HCT116 (cell line): ENCODE data around the gene CNOT10. TPM values are rescaled to one million over a fixed set of nuclear protein-coding genes. Genes with fewer than 3 reads are reported as not detected.

Experiments
- ATAC-seq: fragments of 200-7000 bp; cut with Tn5 transposase; 2 replicates; pipeline ENCODE4 v1.9.1; 2020; ENCODE audit warnings: mild to moderate bottlenecking, moderate library complexity
- BruUV-seq: library from RNA; stranded (reverse); fragments of 400-500 nt; replicated peaks from 2 replicates; lab custom pipeline; 2021; lab: Mats Ljungman, UMichigan
- CTCF ChIA-PET: fragments of 300-600 bp; sonication (Branson Sonifier 250); formaldehyde crosslinking; loops from one replicate; lab custom pipeline; 2021; ENCODE audit warnings: antibody characterized with exemption; lab: Charles Lee
- POLR2A ChIA-PET: fragments of 300-600, 350-600 bp; sonication (Branson Sonifier 250); formaldehyde crosslinking; loops from one replicate; lab custom pipeline; 2021; ENCODE audit warnings: antibody characterized with exemption; lab: Charles Lee
- RAD21 ChIA-PET, 2 experiments: fragments of 300-600 bp; sonication (Branson Sonifier 250); formaldehyde crosslinking; loops; one replicate each; lab custom pipeline; 2023; ENCODE audit warnings: low total read pairs in 2 of 2; ENCODE audit not compliant: uncharacterized antibody in 2 of 2, unreplicated experiment in 2 of 2, low non-redundant PET in 1 of 2; lab: Charles Lee
- DNase-seq: peaks from one replicate; pipeline ENCODE4 v3.0.0-alpha.2; 2010; ENCODE audit warnings: low read depth, low spot score
- H2AFZ ChIP-seq: fragments of 200-600 bp; shearing (Covaris generic), sonication (generic); 2 replicates; pipeline ENCODE4 v1.6.1; 2017; ENCODE audit warnings: low read depth, mixed run types, mixed read lengths, antibody characterized with exemption, low read length; ENCODE audit not compliant: poor library complexity, severe bottlenecking
- H3K27ac ChIP-seq: 2 replicates; pipeline ENCODE4 v1.5.1; 2012; ENCODE audit warnings: low read depth, low read length
- H3K27me3 ChIP-seq: fragments of 200-600 bp; sonication (generic); 2 replicates; pipeline ENCODE4 v1.6.1; 2016; ENCODE audit warnings: mixed run types, low read length, mixed read lengths; ENCODE audit not compliant: insufficient read depth
- H3K36me3 ChIP-seq, 2 experiments: fragments of 200-500 bp in 1 of 2; fragments of 200-600 bp in 1 of 2; sonication (Bioruptor generic) in 1 of 2; sonication (generic) in 1 of 2; 2 replicates each; pipeline versions ENCODE4 v1.5.1 to v1.6.1; 2014 to 2016; ENCODE audit warnings: low read length in 2 of 2, inconsistent platforms in 1 of 2, mixed read lengths in 1 of 2, mixed run types in 1 of 2; ENCODE audit not compliant: insufficient read depth in 2 of 2, control insufficient read depth in 1 of 2
- H3K4me1 ChIP-seq, 2 experiments: fragments of 200-600 bp in 1 of 2; sonication (generic) in 1 of 2; 2 replicates each; pipeline versions ENCODE4 v1.5.1 to v1.6.1; 2012 to 2017; ENCODE audit warnings: low read length in 2 of 2, inconsistent platforms in 1 of 2, mild to moderate bottlenecking in 1 of 2, mixed read lengths in 1 of 2, mixed run types in 1 of 2, moderate library complexity in 1 of 2; ENCODE audit not compliant: insufficient read depth in 2 of 2, control insufficient read depth in 1 of 2
- H3K4me2 ChIP-seq: fragments of 200-600 bp; sonication (generic); 2 replicates; pipeline ENCODE4 v1.6.1; 2017; ENCODE audit warnings: mixed run types, low read length, mixed read lengths
- H3K4me3 ChIP-seq, 2 experiments: fragments of 200-600 bp in 1 of 2; sonication (generic) in 1 of 2; replicated peaks in 1 of 2; 2 replicates each; pipeline ENCODE4 v1.5.1; 2011 to 2016; ENCODE audit warnings: low read length in 2 of 2, control low read depth in 1 of 2, low read depth in 1 of 2, mild to moderate bottlenecking in 1 of 2, mixed read lengths in 1 of 2, mixed run types in 1 of 2
- H3K79me2 ChIP-seq: fragments of 200-600 bp; sonication (generic); 2 replicates; pipeline ENCODE4 v1.6.1; 2017; ENCODE audit warnings: mild to moderate bottlenecking, mixed run types, low read length, moderate library complexity, mixed read lengths; ENCODE audit not compliant: insufficient read depth
- H3K9ac ChIP-seq: fragments of 200-600 bp; sonication (generic); 2 replicates; pipeline ENCODE4 v1.6.1; 2016; ENCODE audit warnings: low read length, mixed read lengths
- H3K9me2 ChIP-seq: fragments of 200-600 bp; sonication (generic), shearing (Covaris generic); 2 replicates; pipeline ENCODE4 v1.6.1; 2017; ENCODE audit warnings: mixed run types, mild to moderate bottlenecking, moderate library complexity; ENCODE audit not compliant: insufficient read depth
- H3K9me3 ChIP-seq, 2 experiments: fragments of 200-500 bp in 1 of 2; fragments of 200-600 bp in 1 of 2; sonication (Bioruptor generic) in 1 of 2; sonication (generic) in 1 of 2; 2 replicates each; pipeline ENCODE4 v1.6.1; 2014 to 2017; ENCODE audit warnings: low read length in 2 of 2, mixed read lengths in 2 of 2, inconsistent platforms in 1 of 2, low read depth in 1 of 2, mild to moderate bottlenecking in 1 of 2, mixed run types in 1 of 2, moderate library complexity in 1 of 2; ENCODE audit not compliant: control insufficient read depth in 1 of 2, insufficient read depth in 1 of 2
- H4K20me1 ChIP-seq: fragments of 200-600 bp; sonication (generic), shearing (Covaris generic); 2 replicates; pipeline ENCODE4 v1.6.1; 2017; ENCODE audit warnings: mixed run types, mild to moderate bottlenecking, moderate library complexity; ENCODE audit not compliant: insufficient read depth
- CBX3 ChIP-seq: IDR thresholded peaks from 2 replicates; pipeline ENCODE4 v1.6.1; 2012; ENCODE audit warnings: low read depth
- CEBPB ChIP-seq: IDR thresholded peaks from 2 replicates; pipeline ENCODE4 v1.6.1; 2012; ENCODE audit warnings: low read depth
- EGR1 ChIP-seq: IDR thresholded peaks from 2 replicates; pipeline ENCODE4 v1.6.1; 2012; ENCODE audit warnings: low read depth
- ELF1 ChIP-seq: IDR thresholded peaks from 2 replicates; pipeline ENCODE4 v1.6.1; 2012; ENCODE audit warnings: low read depth, borderline replicate concordance
- EZH2 ChIP-seq: fragments of 200-600 bp; sonication (generic); IDR thresholded peaks from 2 replicates; pipeline ENCODE4 v1.6.1; 2017; ENCODE audit warnings: antibody characterized with exemption, mixed run types
- EZH2phosphoT487 ChIP-seq: fragments of 200-600 bp; IDR thresholded peaks from 2 replicates; pipeline ENCODE4 v1.6.1; 2018; ENCODE audit warnings: antibody characterized with exemption, borderline replicate concordance
- JUND ChIP-seq: IDR thresholded peaks from 2 replicates; pipeline ENCODE4 v1.6.1; 2012
- POLR2A ChIP-seq: IDR thresholded peaks from 2 replicates; pipeline ENCODE4 v1.7.0; 2011; ENCODE audit warnings: borderline replicate concordance; ENCODE audit not compliant: insufficient read depth, insufficient read length; ENCODE audit errors: extremely low read depth
- POLR2AphosphoS5 ChIP-seq: IDR thresholded peaks from 2 replicates; pipeline ENCODE4 v1.6.1; 2011; ENCODE audit warnings: mild to moderate bottlenecking, low read depth, low read length, moderate library complexity
- RAD21 ChIP-seq: IDR thresholded peaks from 2 replicates; pipeline ENCODE4 v1.6.1; 2012; ENCODE audit warnings: low read depth, mild to moderate bottlenecking
- SIN3A ChIP-seq: IDR thresholded peaks from 2 replicates; pipeline ENCODE4 v1.6.1; 2012; ENCODE audit warnings: low read depth
- SP1 ChIP-seq: IDR thresholded peaks from 2 replicates; pipeline ENCODE4 v1.6.1; 2012; ENCODE audit warnings: low read depth
- SRF ChIP-seq: IDR thresholded peaks from 2 replicates; pipeline ENCODE4 v1.6.1; 2012; ENCODE audit warnings: low read depth
- TCF7L2 ChIP-seq: IDR thresholded peaks from 2 replicates; pipeline ENCODE4 v1.7.0; 2011; ENCODE audit warnings: borderline replicate concordance, inconsistent platforms; ENCODE audit not compliant: insufficient read depth, insufficient read length; ENCODE audit errors: extremely low read depth
- YY1 ChIP-seq: IDR thresholded peaks from 2 replicates; pipeline ENCODE4 v1.6.1; 2011; ENCODE audit warnings: low read length, low read depth, moderate library complexity, mild to moderate bottlenecking; ENCODE audit not compliant: insufficient replicate concordance; ENCODE audit errors: extremely low read depth
- intact Hi-C: fragments of 100-400 bp; cut with micrococcal nuclease; formaldehyde crosslinking; loops from 2 replicates; pipeline ENCODE4 v1.10.0; 2022
- total RNA-seq: library from RNA; stranded (reverse); gene quantifications from one replicate; pipeline ENCODE4 v1.2.1, GENCODE V29; 2021; ENCODE audit not compliant: unreplicated experiment
- TF ChIP-seq, protein P1 (sequence below): IDR thresholded peaks from 2 replicates; pipeline ENCODE4 v1.6.1; 2011; ENCODE audit warnings: mild to moderate bottlenecking, low read length, moderate library complexity; ENCODE audit not compliant: insufficient replicate concordance; ENCODE audit errors: extremely low read depth
- TF ChIP-seq, protein P2 (sequence below), 3 experiments: fragments of 200-600 bp in 1 of 3; sonication (generic) in 1 of 3; IDR thresholded peaks in 2 of 3; conservative IDR thresholded peaks in 1 of 3; 2 replicates each; pipeline ENCODE4 v1.5.1; 2012 to 2017; ENCODE audit warnings: low read depth in 2 of 3, low read length in 2 of 3, antibody characterized with exemption in 1 of 3, borderline replicate concordance in 1 of 3, control low read depth in 1 of 3, mild to moderate bottlenecking in 1 of 3, mixed read lengths in 1 of 3, mixed run types in 1 of 3, moderate library complexity in 1 of 3; ENCODE audit not compliant: insufficient read depth in 1 of 3
- TF ChIP-seq, protein P3 (sequence below): IDR thresholded peaks from 2 replicates; pipeline ENCODE4 v1.6.1; 2012; ENCODE audit warnings: low read depth

CNOT10 gene
- total RNA-seq, 1 experiment from 2014 or later: 47.4 TPM

DNA sequence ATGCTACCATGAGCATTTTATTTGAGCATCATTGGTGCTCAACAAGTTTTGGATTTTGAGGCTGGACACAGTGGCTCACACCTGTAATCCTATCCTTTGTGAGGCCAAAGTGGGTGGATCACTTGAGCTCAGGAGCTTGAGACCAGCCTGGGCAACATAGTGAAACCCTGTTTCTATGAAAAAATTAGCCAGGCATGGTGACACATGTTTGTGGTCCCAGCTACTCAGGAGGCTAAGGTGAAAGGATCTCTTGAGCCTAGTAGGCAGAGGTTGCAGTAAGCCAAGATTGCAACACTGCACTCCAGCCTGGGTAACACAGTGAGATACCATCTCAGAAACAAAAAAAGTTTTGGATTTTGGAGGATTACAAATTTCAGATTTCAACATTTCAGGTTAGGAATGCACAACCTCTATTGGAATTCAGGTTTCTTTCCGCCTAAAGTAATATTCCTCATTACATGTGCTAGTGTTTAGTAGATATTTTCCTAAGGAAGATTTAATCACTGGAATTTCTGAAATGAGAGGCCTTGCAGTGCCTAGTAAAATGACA, 27.6 kb downstream of the CNOT10 start:
- Histone ChIP-seq H3K27ac (no peak overlapping the region), H3K9ac (no peak overlapping the region), H3K4me1 (no peaks in the 10 kb centered on the region), H3K36me3 (peaks cover 23 to 26% of the 10 kb centered on the region in 2 experiments), H4K20me1 (no peaks in the 10 kb centered on the region), H3K4me2 (no peak overlapping the region), H3K27me3 (no peaks in the 10 kb centered on the region), H2AFZ (no peak overlapping the region), H3K79me2 (no peaks in the 10 kb centered on the region), H3K9me2 (no peaks in the 10 kb centered on the region), H3K9me3 (no peaks in the 10 kb centered on the region), H3K4me3 (no peak overlapping the region)
- ATAC-seq (no peak), DNase-seq (no peak)
- intact Hi-C loops: no loop called here
- BruUV-seq: no TSS peak
- CTCF ChIA-PET: no interaction called here
- POLR2A ChIA-PET: no interaction called here
- RAD21 ChIA-PET: no interaction called here
- TF ChIP-seq CBX3 (no peak), POLR2A (no peak), YY1 (no peak), EZH2phosphoT487 (no peak), JUND (no peak), EGR1 (no peak), SIN3A (no peak), SRF (no peak), TCF7L2 (no peak), SP1 (no peak), CEBPB (no peak), RAD21 (no peak), EZH2 (no peak), POLR2AphosphoS5 (no peak), ELF1 (no peak)
- TF ChIP-seq, protein P1, sequence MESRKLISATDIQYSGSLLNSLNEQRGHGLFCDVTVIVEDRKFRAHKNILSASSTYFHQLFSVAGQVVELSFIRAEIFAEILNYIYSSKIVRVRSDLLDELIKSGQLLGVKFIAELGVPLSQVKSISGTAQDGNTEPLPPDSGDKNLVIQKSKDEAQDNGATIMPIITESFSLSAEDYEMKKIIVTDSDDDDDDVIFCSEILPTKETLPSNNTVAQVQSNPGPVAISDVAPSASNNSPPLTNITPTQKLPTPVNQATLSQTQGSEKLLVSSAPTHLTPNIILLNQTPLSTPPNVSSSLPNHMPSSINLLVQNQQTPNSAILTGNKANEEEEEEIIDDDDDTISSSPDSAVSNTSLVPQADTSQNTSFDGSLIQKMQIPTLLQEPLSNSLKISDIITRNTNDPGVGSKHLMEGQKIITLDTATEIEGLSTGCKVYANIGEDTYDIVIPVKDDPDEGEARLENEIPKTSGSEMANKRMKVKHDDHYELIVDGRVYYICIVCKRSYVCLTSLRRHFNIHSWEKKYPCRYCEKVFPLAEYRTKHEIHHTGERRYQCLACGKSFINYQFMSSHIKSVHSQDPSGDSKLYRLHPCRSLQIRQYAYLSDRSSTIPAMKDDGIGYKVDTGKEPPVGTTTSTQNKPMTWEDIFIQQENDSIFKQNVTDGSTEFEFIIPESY: no peak
- TF ChIP-seq, protein P2, sequence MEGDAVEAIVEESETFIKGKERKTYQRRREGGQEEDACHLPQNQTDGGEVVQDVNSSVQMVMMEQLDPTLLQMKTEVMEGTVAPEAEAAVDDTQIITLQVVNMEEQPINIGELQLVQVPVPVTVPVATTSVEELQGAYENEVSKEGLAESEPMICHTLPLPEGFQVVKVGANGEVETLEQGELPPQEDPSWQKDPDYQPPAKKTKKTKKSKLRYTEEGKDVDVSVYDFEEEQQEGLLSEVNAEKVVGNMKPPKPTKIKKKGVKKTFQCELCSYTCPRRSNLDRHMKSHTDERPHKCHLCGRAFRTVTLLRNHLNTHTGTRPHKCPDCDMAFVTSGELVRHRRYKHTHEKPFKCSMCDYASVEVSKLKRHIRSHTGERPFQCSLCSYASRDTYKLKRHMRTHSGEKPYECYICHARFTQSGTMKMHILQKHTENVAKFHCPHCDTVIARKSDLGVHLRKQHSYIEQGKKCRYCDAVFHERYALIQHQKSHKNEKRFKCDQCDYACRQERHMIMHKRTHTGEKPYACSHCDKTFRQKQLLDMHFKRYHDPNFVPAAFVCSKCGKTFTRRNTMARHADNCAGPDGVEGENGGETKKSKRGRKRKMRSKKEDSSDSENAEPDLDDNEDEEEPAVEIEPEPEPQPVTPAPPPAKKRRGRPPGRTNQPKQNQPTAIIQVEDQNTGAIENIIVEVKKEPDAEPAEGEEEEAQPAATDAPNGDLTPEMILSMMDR (IDR thresholded peaks at IDR 0.05 in 2 of 3, conservative IDR thresholded peaks at IDR 0.05 in 1 of 3; ENCODE audit: borderline replicate concordance in 1 of 3, insufficient read depth in 1 of 3, low read depth in 2 of 3, low read length in 2 of 3): no peak
- TF ChIP-seq, protein P3, sequence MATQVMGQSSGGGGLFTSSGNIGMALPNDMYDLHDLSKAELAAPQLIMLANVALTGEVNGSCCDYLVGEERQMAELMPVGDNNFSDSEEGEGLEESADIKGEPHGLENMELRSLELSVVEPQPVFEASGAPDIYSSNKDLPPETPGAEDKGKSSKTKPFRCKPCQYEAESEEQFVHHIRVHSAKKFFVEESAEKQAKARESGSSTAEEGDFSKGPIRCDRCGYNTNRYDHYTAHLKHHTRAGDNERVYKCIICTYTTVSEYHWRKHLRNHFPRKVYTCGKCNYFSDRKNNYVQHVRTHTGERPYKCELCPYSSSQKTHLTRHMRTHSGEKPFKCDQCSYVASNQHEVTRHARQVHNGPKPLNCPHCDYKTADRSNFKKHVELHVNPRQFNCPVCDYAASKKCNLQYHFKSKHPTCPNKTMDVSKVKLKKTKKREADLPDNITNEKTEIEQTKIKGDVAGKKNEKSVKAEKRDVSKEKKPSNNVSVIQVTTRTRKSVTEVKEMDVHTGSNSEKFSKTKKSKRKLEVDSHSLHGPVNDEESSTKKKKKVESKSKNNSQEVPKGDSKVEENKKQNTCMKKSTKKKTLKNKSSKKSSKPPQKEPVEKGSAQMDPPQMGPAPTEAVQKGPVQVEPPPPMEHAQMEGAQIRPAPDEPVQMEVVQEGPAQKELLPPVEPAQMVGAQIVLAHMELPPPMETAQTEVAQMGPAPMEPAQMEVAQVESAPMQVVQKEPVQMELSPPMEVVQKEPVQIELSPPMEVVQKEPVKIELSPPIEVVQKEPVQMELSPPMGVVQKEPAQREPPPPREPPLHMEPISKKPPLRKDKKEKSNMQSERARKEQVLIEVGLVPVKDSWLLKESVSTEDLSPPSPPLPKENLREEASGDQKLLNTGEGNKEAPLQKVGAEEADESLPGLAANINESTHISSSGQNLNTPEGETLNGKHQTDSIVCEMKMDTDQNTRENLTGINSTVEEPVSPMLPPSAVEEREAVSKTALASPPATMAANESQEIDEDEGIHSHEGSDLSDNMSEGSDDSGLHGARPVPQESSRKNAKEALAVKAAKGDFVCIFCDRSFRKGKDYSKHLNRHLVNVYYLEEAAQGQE: no peak
